Fibroblast of lung (primary cell): Measurements from ENCODE around the gene ZBP1. TPM values are rescaled to one million over a fixed set of nuclear protein-coding genes. Genes with fewer than 3 reads are reported as not detected.

Experiments
- DNase-seq, 2 donors: peaks; one replicate each; pipeline versions ENCODE4 v3.0.0 to v3.0.0-alpha.2; 2010; ENCODE audit warnings: low read depth in 2 of 2
- H2AFZ ChIP-seq: 2 replicates; pipeline ENCODE4 v1.5.1; 2012; ENCODE audit warnings: low read length, control low read depth, inconsistent platforms
- H3K27ac ChIP-seq: 2 replicates; pipeline ENCODE4 v1.5.1; 2011; ENCODE audit warnings: low read length, control low read depth; ENCODE audit not compliant: insufficient read depth
- H3K27me3 ChIP-seq: 2 replicates; pipeline ENCODE4 v1.5.1; 2011; ENCODE audit warnings: mild to moderate bottlenecking, low read length; ENCODE audit not compliant: control insufficient read depth, insufficient read depth
- H3K36me3 ChIP-seq: 2 replicates; pipeline ENCODE4 v1.5.1; 2011; ENCODE audit warnings: low read length; ENCODE audit not compliant: control insufficient read depth, insufficient read depth
- H3K4me1 ChIP-seq: 2 replicates; pipeline ENCODE4 v1.5.1; 2011; ENCODE audit warnings: low read length; ENCODE audit not compliant: control insufficient read depth, insufficient read depth; ENCODE audit errors: extremely low read depth
- H3K4me2 ChIP-seq: 2 replicates; pipeline ENCODE4 v1.5.1; 2011; ENCODE audit warnings: low read length, control low read depth; ENCODE audit not compliant: insufficient read depth; ENCODE audit errors: extremely low read depth
- H3K4me3 ChIP-seq, 4 experiments: fragments of 200-600 bp in 1 of 4; sonication (generic) in 1 of 4; replicated peaks in 1 of 4; 2 replicates each; pipeline ENCODE4 v1.5.1; 2011 to 2016; ENCODE audit warnings: low read length in 4 of 4, low read depth in 3 of 4, mild to moderate bottlenecking in 3 of 4, control low read depth in 2 of 4, inconsistent platforms in 1 of 4, mixed read lengths in 1 of 4; ENCODE audit not compliant: insufficient read depth in 1 of 4; ENCODE audit errors: control extremely low read depth in 1 of 4
- H3K79me2 ChIP-seq: 2 replicates; pipeline ENCODE4 v1.5.1; 2012; ENCODE audit warnings: mild to moderate bottlenecking, low read length, inconsistent platforms; ENCODE audit not compliant: control insufficient read depth, insufficient read depth
- H3K9ac ChIP-seq: 2 replicates; pipeline ENCODE4 v1.5.1; 2011; ENCODE audit warnings: mild to moderate bottlenecking, low read length, control low read depth; ENCODE audit not compliant: insufficient read depth
- H3K9me3 ChIP-seq: 2 replicates; pipeline ENCODE4 v1.5.1; 2012; ENCODE audit warnings: low read depth, low read length; ENCODE audit not compliant: control insufficient read depth, insufficient read depth
- H4K20me1 ChIP-seq: 2 replicates; pipeline ENCODE4 v1.5.1; 2011; ENCODE audit warnings: low read length; ENCODE audit not compliant: control insufficient read depth, insufficient read depth; ENCODE audit errors: extremely low read depth
- CTCF ChIP-seq, 2 donors: IDR thresholded peaks in 1 of 2; conservative IDR thresholded peaks in 1 of 2; 1 replicate in 1 of 2; 2 replicates in 1 of 2; pipeline ENCODE4 v1.5.1; 2011 to 2012; ENCODE audit warnings: low read length in 2 of 2, control low read depth in 1 of 2, inconsistent platforms in 1 of 2, low read depth in 1 of 2, mild to moderate bottlenecking in 1 of 2
- EZH2 ChIP-seq: IDR thresholded peaks from 2 replicates; pipeline ENCODE4 v1.5.1; 2012; ENCODE audit warnings: low read length, control low read depth, mild to moderate bottlenecking; ENCODE audit errors: missing control alignments
- polyA plus RNA-seq, 2 donors: library from polyadenylated mRNA; depleted of rRNA in 1 of 2; stranded (reverse) in 1 of 2; unstranded in 1 of 2; fragments of >200 nt; gene quantifications; 2 replicates each; pipeline ENCODE4 v1.2.1, GENCODE V29; 2011 to 2012; ENCODE audit warnings: missing spikeins in 1 of 2
- total RNA-seq: library from RNA; depleted of rRNA; stranded (reverse); fragments of >200 nt; gene quantifications from 2 replicates; pipeline ENCODE4 v1.2.1, GENCODE V29; 2014

Gene ZBP1
- total and polyA plus RNA-seq, 2 donors (not counting 1 experiment from before 2014, with no cell fraction given): not detected

- Histone ChIP-seq H3K79me2 (no peaks in the 10 kb centered on the region), H2AFZ (no peak overlapping the region), H3K27me3 (no peaks in the 10 kb centered on the region), H3K4me2 (no peak overlapping the region), H3K36me3 (no peaks in the 10 kb centered on the region), H3K4me1 (no peaks in the 10 kb centered on the region), H3K4me3 (no peak overlapping the region), H3K27ac (no peak overlapping the region), H3K9me3 (no peaks in the 10 kb centered on the region), H4K20me1 (no peaks in the 10 kb centered on the region), H3K9ac (no peak overlapping the region)
- TF ChIP-seq EZH2 (no peak), CTCF (conservative IDR thresholded peaks at IDR 0.05 in 1 of 2, IDR thresholded peaks at IDR 0.05 in 1 of 2; ENCODE audit: low read depth in 1 of 2, low read length in 2 of 2) (no peak)
- no peak for DNase-seq
Measured at GRCh38 chr20:57612436-57612835, 7.8 kb downstream of the ZBP1 start.

GRCh38 chr20:57611586-57612311 lies 8.5 kb downstream of the ZBP1 start:
- H3K27ac ChIP-seq: no peak overlapping the region
- H3K79me2 ChIP-seq: no peaks in the 10 kb centered on the region
- no peaks in the 10 kb centered on the region for H3K27me3 ChIP-seq
- no peak overlapping the region for H2AFZ ChIP-seq
- no peak overlapping the region for H3K4me2 ChIP-seq
- no peaks in the 10 kb centered on the region for H3K9me3 ChIP-seq
- no peak for DNase-seq
- no peaks in the 10 kb centered on the region for H3K4me1 ChIP-seq
- no peak overlapping the region for H3K4me3 ChIP-seq
- H4K20me1 ChIP-seq: no peaks in the 10 kb centered on the region
- no peak overlapping the region for H3K9ac ChIP-seq
- H3K36me3 ChIP-seq: no peaks in the 10 kb centered on the region
- TF ChIP-seq EZH2 (no peak), CTCF (conservative IDR thresholded peaks at IDR 0.05 in 1 of 2, IDR thresholded peaks at IDR 0.05 in 1 of 2; ENCODE audit: low read depth in 1 of 2, low read length in 2 of 2) (no peak)

- no peaks in the 10 kb centered on the region for H3K79me2 ChIP-seq
- no peaks in the 10 kb centered on the region for H4K20me1 ChIP-seq
- DNase-seq: no peak
- no peak overlapping the region for H3K4me2 ChIP-seq
- H3K4me1 ChIP-seq: no peaks in the 10 kb centered on the region
- no peak overlapping the region for H3K27ac ChIP-seq
- no peaks in the 10 kb centered on the region for H3K9me3 ChIP-seq
- no peak for TF ChIP-seq CTCF (conservative IDR thresholded peaks at IDR 0.05 in 1 of 2, IDR thresholded peaks at IDR 0.05 in 1 of 2; ENCODE audit: low read depth in 1 of 2, low read length in 2 of 2)
- no peak for TF ChIP-seq EZH2
- no peaks in the 10 kb centered on the region for H3K27me3 ChIP-seq
- H3K36me3 ChIP-seq: no peaks in the 10 kb centered on the region
- no peak overlapping the region for H3K9ac ChIP-seq
- H3K4me3 ChIP-seq: no peak overlapping the region
- no peak overlapping the region for H2AFZ ChIP-seq
Measured at GRCh38 chr20:57610261-57610952, 9.8 kb downstream of the ZBP1 start.
